Skeletal muscle cell (primary cell): Measurements from ENCODE around the gene DBX1.
"Not testable (repeated sequence)": the region's sequence is repeated elsewhere in the genome, so short reads cannot be mapped to it uniquely, and the experiment has no call there.

Experiments used
- DNase-seq: peaks from one replicate; pipeline ENCODE4 v3.0.0-alpha.2; 2010; ENCODE audit warnings: low read depth
- H3K4me3 ChIP-seq: 2 replicates; pipeline ENCODE4 v1.5.1; 2011; ENCODE audit warnings: low read depth, mild to moderate bottlenecking, control low read depth, low read length, moderate library complexity

The DBX1 gene

GRCh38 chr11:20161923-20162744 lies 1.9 kb upstream of the DBX1 start:
- no peak for DNase-seq
- H3K4me3 ChIP-seq = no peak overlapping the region

- DNase-seq = no peak
Measured at GRCh38 chr11:20161230-20161918, 1.1 kb upstream of the DBX1 start.

DNA sequence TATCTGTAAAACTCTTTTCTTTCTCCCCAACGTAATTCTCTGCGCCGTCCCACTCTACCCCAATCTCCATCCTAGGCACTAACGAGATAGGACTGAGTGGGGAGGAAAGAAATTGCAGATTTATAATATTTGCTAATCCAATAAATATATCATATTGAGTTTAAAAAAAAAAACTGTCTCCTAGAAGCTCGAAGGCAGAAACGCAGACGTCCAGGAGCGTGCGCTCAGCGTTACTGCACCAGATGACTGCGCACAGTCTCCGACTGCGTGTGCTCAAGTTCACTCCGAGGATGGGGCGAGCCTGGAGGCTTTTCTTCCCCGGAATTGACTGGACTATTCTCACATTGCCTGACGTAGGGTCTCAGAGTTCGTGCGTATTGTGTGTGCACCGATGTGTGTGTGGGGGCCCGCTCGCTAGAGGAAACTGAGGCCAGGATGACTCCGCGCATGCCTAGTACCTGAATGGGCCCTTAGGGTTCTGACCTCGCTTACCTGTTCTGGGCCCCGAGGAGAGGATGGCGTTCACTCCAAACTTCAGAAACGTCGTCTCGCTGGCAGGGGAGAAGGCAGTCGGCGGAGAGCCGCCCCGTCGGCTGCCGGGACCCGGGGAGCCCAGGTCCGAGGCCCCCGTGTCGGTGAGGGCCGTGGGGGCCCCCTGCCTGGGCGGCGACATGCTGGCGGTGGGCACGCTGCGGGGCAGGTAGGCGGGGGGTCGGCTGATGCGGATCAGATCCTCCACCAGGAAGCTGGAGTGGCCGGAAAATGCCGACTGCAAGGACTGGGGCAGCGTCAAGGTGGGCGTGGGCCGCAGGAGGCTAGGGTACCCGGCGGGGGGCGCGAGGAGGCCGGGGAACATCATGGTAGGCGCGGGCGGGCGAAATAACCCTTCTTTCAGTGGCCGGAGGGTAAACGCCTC lies 551 bp downstream of the DBX1 start:
- H3K4me3 ChIP-seq = no peak overlapping the region
- no peak for DNase-seq

More at GRCh38 chr11:20161230-20161918, 1.1 kb upstream of the DBX1 start:
- H3K4me3 ChIP-seq = no peak overlapping the region

- DNase-seq = peak; percentile 19
- H3K4me3 ChIP-seq = no peak overlapping the region
Measured at GRCh38 chr11:20158597-20159257, 1.5 kb downstream of the DBX1 start.

DNA sequence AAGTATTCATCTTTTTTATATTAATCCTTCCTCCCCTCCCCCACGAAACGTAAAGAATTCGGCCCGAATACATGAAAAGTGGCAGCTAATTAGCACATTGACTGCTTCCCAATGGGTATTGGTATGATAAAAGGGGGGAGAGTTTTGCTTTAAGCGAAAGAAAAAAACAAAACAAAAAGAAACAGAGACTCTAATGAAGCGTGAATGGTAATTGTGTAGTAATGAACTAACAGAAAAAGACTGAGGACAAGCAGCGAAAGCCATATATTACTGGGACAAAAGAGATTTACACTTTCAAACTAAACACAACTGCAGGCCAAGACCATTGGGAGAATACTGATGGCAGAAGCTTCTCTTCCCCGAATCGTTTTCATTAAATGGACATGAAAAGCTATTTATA lies 2.5 kb downstream of the DBX1 start:
- no peak for DNase-seq
- H3K4me3 ChIP-seq = no peak overlapping the region

DNA sequence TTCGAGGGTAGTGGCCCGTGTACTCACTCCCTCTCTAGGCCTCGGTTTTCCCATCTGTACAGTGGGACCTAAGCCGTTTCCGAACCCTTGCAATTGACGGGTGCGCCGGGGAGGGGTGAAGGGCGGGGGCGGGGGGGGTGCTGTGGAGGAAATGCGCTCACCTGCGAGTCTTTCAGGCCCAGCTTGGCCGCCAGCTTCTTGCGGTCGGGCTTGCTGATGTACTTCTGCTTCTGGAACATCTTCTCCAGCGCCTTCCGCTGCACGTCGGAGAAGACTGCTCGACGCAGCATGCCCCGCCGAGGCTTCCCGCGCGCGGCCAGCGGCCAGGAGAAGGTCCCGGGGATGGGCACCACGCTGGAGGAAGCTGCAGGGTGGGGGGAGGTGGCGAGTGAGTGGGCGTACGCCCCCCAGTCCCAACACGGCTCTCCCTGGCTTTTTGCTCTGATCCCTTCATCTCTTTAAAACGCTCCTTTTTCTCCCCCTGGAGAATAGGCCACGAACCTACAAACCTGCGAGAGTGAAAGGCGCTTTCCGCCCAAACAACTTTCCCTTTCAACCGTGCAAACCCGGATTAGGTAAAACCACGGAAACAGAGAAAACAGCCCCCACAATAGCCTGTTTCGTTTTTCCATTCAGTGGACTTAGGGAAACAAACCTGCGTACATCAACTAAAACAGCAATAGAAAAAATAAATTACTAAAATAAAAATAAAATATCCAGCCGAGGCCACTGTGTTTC lies 3.2 kb downstream of the DBX1 start:
- no peak for DNase-seq
- no peak overlapping the region for H3K4me3 ChIP-seq

- H3K4me3 ChIP-seq = no peak overlapping the region
- no peak for DNase-seq
Measured at GRCh38 chr11:20156280-20156875, 3.9 kb downstream of the DBX1 start.

DNA sequence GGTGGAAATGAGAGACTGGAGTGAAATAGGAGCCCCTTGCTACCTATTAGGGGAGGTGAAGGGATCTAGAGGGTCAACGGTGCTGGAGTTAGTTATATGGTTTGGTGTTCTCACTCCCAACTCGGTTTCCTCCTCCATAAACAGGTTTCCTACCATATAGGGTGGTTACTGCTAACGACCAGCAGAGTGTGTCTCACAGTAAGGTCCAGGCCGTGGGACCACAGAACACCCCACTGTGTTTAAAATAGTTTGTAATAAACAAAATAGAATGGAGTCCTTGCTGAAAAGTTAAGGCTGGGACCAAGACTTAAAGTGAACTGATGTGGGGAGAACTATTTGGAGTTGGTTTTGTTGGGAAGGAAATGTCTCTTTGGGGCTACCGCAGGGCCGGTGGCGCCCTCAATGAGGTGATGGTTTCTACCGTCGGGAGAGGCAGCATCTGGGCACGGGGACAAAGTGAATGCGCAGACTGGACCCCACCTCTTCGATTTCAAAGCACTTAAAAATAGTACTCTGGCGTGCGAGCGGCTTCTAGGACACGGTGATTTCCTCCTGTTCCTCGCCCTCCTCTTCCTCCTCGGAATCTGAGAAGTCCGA lies 4.5 kb downstream of the DBX1 start:
- DNase-seq = no peak
- no peak overlapping the region for H3K4me3 ChIP-seq

DNA sequence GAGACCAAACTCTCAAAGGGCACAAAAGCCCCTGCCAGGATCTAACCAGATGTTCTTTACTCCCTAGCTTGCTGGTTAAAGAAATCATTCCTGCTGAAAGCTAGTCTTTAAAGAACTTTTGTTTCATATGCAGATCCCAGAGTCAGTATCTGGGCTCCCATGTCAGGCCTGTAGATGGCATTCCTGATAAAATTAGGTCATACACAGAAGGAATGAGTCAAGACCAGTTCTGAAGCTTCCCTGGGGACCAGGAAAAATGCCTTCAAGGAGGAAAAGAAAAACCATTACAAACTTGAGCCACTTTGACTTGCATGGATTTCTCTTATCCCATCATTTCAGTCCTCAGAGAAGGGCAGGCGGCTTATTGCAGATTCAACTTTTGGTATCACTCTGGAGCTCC lies 5.9 kb downstream of the DBX1 start:
- H3K4me3 ChIP-seq = no peak overlapping the region
- peak; percentile 25 for DNase-seq

- no peak overlapping the region for H3K4me3 ChIP-seq
Measured at GRCh38 chr11:20138707-20139106, 21.6 kb downstream of the DBX1 start.

DNA sequence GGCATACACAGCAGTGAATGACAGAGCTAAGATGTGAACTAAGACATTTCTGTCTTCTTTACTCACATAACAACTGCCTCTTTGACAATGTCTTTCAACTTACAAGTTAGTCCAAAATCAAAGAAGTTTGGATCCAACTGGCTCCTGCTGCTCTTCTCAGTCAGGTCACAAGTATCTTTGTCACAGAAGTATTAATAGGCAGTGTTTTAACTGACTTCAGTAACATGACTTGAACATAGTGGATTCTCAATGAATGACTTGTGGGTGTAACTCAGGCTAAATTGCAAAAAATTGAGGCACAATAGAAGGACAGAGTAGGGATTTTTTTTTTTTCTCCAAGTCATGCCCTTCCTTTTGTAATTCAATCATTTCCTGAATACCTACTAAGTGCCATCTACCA lies 22.6 kb downstream of the DBX1 start:
- H3K4me3 ChIP-seq = no peak overlapping the region
- no peak for DNase-seq

More at GRCh38 chr11:20138707-20139106, 21.6 kb downstream of the DBX1 start:
- DNase-seq = no peak

DNA sequence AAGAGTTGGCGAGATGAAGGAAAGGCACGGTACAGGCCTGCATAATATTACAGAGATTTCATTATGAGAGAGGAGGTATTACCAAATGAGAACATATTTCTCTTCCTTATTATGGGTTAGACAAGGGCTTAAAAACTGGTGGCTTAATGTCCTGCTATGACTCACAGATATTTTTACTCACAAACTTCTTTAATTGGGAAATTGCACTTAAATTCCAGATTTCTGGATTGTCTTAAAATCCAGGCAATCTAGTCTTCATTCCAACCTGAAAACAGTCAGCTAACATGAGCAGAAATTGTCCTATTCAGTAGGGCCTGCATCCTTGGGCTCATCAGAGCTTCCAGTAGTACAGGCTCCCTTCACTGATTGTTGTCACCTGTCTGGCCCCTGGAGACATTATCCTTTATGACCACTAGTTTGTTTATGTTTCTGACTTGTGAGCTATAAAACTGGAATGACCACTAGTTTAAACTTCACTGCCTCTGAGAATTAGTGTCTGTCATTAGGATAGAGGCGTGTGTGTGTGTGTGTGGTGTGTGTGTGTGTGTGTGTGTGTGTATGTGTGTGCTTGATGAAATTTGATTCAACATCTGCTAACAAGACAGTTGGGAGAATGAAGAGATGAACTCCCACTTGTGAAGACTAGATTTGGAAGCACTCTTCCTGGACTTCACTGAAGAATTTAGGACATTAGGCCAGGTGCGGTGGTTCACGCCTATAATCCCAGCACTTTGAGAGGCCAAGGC lies 25.1 kb downstream of the DBX1 start:
- H3K4me3 ChIP-seq = no peak overlapping the region
- DNase-seq = no peak

DNA sequence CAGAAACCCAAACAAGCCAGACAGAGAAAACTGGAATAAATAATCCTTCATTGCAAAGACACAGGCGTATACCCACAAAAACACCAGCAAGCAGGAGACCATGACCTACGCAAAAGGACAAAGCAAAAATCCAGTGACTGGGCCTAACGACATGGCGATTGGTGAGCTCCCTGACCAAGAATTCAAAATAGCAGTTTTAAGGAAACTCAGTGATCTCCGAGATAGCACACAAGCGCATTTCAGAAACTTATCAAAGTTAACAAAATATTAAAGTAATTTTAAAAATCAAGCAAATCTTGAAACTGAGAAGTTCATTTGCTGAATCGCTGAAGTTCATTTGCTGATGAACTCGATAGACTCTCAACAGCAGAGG lies 27.6 kb downstream of the DBX1 start:
- no peak overlapping the region for H3K4me3 ChIP-seq
- DNase-seq = no peak

DNA sequence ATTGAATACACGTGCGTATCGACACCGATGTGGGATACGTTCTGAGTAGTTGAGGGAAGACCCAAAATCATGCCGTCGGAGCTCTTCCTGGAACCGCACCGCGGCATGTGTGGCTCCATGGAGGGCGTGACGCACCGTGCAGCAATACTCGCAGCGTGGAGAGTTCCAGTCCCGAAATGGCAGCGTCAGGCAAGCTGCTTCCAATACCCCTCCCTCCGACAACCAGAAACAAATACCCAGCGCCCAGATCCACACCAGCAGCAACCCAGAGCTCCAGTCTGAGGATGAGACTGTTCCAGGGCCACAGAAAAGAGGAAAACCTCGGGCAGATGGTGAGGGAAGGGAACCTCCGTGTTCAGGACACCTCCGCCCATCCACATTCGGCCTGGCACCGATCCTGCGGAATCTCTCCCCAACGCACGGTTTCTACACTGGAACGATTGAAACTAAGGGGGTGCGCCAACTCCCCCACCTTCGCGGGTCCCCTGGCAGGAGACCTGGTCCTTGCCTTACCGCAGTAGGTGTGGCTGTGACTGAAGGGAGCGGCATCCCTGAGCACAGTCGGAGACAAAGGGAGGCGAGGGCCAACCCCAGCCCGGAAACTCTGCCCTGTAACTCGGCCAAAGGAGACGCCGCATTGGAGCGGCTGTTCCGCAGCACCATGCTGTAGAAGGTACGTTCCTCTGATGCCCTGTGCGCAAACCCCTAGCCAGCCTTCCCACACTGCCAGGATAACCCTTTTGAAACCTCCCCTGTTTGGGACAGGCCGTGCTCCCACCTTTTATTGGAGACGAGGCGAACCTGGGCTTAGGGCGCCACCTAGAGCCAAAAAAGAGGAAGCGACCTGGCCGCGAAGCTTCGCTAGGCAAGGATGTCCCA lies 28.2 kb downstream of the DBX1 start:
- DNase-seq = no peak
- H3K4me3 ChIP-seq = peak overlapping the region; percentile 43

GRCh38 chr11:20129665-20130064 lies 30.6 kb downstream of the DBX1 start:
- no peak overlapping the region for H3K4me3 ChIP-seq
- DNase-seq = no peak

- not testable (repeated sequence) for H3K4me3 ChIP-seq, DNase-seq
Measured at GRCh38 chr11:20128528-20128825, 31.8 kb downstream of the DBX1 start.
